Measurements from ENCODE around the gene ACVRL1. TPM values are rescaled to one million over a fixed set of nuclear protein-coding genes. Genes with fewer than 3 reads are reported as not detected.

Gene ACVRL1
- polyA plus RNA-seq, 3 donors: 29.9 to 37.0 (median 31.1) TPM

DNA sequence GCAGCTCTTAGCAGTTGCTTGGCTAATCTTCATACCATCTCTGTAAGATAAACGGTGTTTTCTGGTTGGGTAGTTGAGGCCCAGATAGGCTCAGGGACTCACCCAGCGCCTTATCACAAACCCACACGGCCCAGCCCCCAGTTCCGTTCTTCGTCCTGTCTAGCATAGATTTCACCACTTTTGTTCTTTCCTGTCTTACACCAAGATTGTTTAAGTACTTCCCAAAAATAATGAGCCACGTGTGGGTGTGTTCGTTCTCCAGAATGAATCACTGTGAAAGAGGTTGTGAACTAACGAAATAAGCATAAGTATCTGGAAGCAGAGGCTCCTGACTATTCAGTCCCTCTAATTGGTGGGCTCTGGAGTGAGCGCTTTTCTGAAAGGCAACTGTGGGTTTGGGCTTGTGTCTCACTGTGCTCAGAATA lies 65.6 kb downstream of the ACVRL1 start:
- DNase-seq (ENCODE audit: extremely low read depth in 1 of 11, low read depth in 9 of 11, low spot score in 4 of 11): no peak

Other genes starting within 250 kb of the ACVRL1 start
- gene FIGNL2, start 58.8 kb upstream of the ACVRL1 start, polyA plus RNA-seq (ENCODE audit: insufficient read length in 3 of 3): 1 to 10 TPM; 3.0 to 6.0 (median 4.5) TPM
- under 1 TPM; 0.16 to 0.45 (median 0.36) TPM for gene ANKRD33, start 19.4 kb upstream of the ACVRL1 start, polyA plus RNA-seq (ENCODE audit: insufficient read length in 3 of 3)
- 10 to 100 TPM; 52.6 to 59.3 (median 54.1) TPM for gene ACVR1B, start 44.2 kb downstream of the ACVRL1 start, polyA plus RNA-seq (ENCODE audit: insufficient read length in 3 of 3)
- 10 to 100 TPM; 19.7 to 21.4 (median 20.3) TPM for gene TAMALIN, start 99.4 kb downstream of the ACVRL1 start, polyA plus RNA-seq (ENCODE audit: insufficient read length in 3 of 3)
- gene NR4A1, start 143.9 kb downstream of the ACVRL1 start, polyA plus RNA-seq (ENCODE audit: insufficient read length in 3 of 3): 10 to 100 TPM; 14.8 to 43.3 (median 36.0) TPM
- gene ATG101, start 162.5 kb downstream of the ACVRL1 start, polyA plus RNA-seq (ENCODE audit: insufficient read length in 3 of 3): 10 to 100 TPM; 21.8 to 32.0 (median 24.7) TPM
- gene SMIM41, start 172.2 kb downstream of the ACVRL1 start, polyA plus RNA-seq (ENCODE audit: insufficient read length in 3 of 3): under 1 TPM; 0.34 to 0.73 (median 0.69) TPM